Measurements from ENCODE around the gene FBXL22.

FBXL22 gene

GRCh38 chr15:63597038-63597790, at the start of gene FBXL22:
FBXL22 (plus strand) TSS chr15:63597387; CDS start chr15:63597393, 6 bp downstream.
- no peak for DNase-seq (ENCODE audit: low read depth)

- no peak for DNase-seq (ENCODE audit: low read depth)
Measured at GRCh38 chr15:63551400-63551799, 45.8 kb upstream of the FBXL22 start.

GRCh38 chr15:63553388-63553791, 43.8 kb upstream of the FBXL22 start:
- DNase-seq (ENCODE audit: low read depth), result peak; percentile 89

- no peak for DNase-seq (ENCODE audit: low read depth)
Measured at GRCh38 chr15:63554337-63554927, 42.8 kb upstream of the FBXL22 start.

- no peak for DNase-seq (ENCODE audit: low read depth)
Measured at GRCh38 chr15:63555507-63555906, 41.7 kb upstream of the FBXL22 start.

- DNase-seq (ENCODE audit: low read depth), result no peak
Measured at GRCh38 chr15:63556246-63556645, 40.9 kb upstream of the FBXL22 start.

GRCh38 chr15:63556736-63557135, 40.5 kb upstream of the FBXL22 start:
- DNase-seq (ENCODE audit: low read depth), result no peak

GRCh38 chr15:63559753-63560152, 37.4 kb upstream of the FBXL22 start:
- no peak for DNase-seq (ENCODE audit: low read depth)

- no peak for DNase-seq (ENCODE audit: low read depth)
Measured at GRCh38 chr15:63560741-63561448, 36.3 kb upstream of the FBXL22 start.

GRCh38 chr15:63564093-63564492, 33.1 kb upstream of the FBXL22 start:
- no peak for DNase-seq (ENCODE audit: low read depth)

- no peak for DNase-seq (ENCODE audit: low read depth)
Measured at GRCh38 chr15:63565536-63566186, 31.5 kb upstream of the FBXL22 start.

- no peak for DNase-seq (ENCODE audit: low read depth)
Measured at GRCh38 chr15:63572749-63573464, 24.3 kb upstream of the FBXL22 start.

GRCh38 chr15:63573533-63573932, 23.7 kb upstream of the FBXL22 start:
- no peak for DNase-seq (ENCODE audit: low read depth)

GRCh38 chr15:63575312-63575711, 21.9 kb upstream of the FBXL22 start:
- DNase-seq (ENCODE audit: low read depth), result no peak

GRCh38 chr15:63576441-63576840, 20.7 kb upstream of the FBXL22 start:
- DNase-seq (ENCODE audit: low read depth), result no peak

GRCh38 chr15:63582179-63582578, 15.0 kb upstream of the FBXL22 start:
- DNase-seq (ENCODE audit: low read depth), result no peak

- DNase-seq (ENCODE audit: low read depth), result peak; percentile 77
Measured at GRCh38 chr15:63582718-63583426, 14.3 kb upstream of the FBXL22 start.

- no peak for DNase-seq (ENCODE audit: low read depth)
Measured at GRCh38 chr15:63586790-63587189, 10.4 kb upstream of the FBXL22 start.

- DNase-seq (ENCODE audit: low read depth), result no peak
Measured at GRCh38 chr15:63587527-63587926, 9.7 kb upstream of the FBXL22 start.

- DNase-seq (ENCODE audit: low read depth), result no peak
Measured at GRCh38 chr15:63588826-63589225, 8.4 kb upstream of the FBXL22 start.

All from GM04503 (cell line).